Measurements from ENCODE around the gene KRTAP9-4.

DNA sequence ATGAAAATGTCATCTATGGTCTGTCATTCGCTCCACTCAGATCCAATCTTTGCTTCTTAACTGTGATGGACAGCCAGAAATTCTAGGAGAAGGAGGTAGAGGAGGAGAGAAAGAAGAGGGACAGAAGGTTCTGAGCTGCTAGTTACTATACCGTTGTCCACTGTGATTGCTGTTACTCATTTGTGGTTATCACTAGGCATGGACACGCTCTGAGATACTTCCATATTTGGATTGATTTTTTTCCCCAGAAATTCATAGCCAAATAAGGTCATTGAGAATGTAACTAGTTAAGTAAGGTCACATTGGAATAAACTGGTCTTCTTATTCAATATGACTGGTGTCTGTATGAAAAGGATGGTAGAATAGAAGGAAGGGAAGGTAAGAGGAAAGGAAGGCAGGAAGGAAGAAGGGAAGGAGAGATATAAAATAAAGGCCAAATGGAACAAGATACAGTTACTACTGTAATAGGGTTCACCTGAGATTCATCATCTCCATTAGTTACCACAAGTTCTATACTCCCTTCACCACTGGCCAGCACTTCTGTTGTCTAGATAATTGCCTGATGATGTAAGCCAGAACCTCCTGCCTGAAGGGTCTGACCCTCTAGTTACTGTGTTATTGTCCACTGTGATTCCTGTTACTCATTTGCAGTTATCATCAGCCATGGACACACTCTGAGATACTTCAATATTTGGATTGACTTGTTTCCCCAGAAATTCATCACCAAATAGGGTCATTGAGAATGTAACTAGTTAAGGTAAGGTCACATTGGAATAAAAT lies 28.9 kb downstream of the KRTAP9-4 start:
- TF ChIP-seq, protein P1, sequence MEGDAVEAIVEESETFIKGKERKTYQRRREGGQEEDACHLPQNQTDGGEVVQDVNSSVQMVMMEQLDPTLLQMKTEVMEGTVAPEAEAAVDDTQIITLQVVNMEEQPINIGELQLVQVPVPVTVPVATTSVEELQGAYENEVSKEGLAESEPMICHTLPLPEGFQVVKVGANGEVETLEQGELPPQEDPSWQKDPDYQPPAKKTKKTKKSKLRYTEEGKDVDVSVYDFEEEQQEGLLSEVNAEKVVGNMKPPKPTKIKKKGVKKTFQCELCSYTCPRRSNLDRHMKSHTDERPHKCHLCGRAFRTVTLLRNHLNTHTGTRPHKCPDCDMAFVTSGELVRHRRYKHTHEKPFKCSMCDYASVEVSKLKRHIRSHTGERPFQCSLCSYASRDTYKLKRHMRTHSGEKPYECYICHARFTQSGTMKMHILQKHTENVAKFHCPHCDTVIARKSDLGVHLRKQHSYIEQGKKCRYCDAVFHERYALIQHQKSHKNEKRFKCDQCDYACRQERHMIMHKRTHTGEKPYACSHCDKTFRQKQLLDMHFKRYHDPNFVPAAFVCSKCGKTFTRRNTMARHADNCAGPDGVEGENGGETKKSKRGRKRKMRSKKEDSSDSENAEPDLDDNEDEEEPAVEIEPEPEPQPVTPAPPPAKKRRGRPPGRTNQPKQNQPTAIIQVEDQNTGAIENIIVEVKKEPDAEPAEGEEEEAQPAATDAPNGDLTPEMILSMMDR (IDR thresholded peaks at IDR 0.05) = no peak
- TF ChIP-seq POLR2A (IDR thresholded peaks at IDR 0.05) = no peak
